Tibial nerve (tissue), 4 donors: ENCODE results near the gene TFAM. TPM values are rescaled to one million over a fixed set of nuclear protein-coding genes. Genes with fewer than 3 reads are reported as not detected.

Experiments used
- DNase-seq, 2 donors: peaks; one replicate each; pipeline ENCODE4 v3.0.0-alpha.2; 2019; ENCODE audit warnings: low spot score in 2 of 2
- H3K27ac ChIP-seq, 4 donors: fragments of 200-600 bp; sonication (generic) in 3 of 4; one replicate each; pipeline ENCODE4 v1.5.1; 2017 to 2019; ENCODE audit warnings: mild to moderate bottlenecking in 1 of 4
- H3K27me3 ChIP-seq, 2 donors: fragments of 200-600 bp; sonication (generic) in 1 of 2; one replicate each; pipeline versions ENCODE4 v1.5.1 to v1.6.0; 2017 to 2019
- H3K36me3 ChIP-seq, 3 donors: fragments of 200-600 bp; sonication (generic); one replicate each; pipeline ENCODE4 v1.5.1; 2018 to 2019
- H3K4me1 ChIP-seq, 4 donors: fragments of 200-600 bp; sonication (generic) in 3 of 4; one replicate each; pipeline ENCODE4 v1.5.1; 2017 to 2019
- H3K4me3 ChIP-seq, 4 donors: fragments of 200-600 bp; sonication (generic) in 3 of 4; one replicate each; pipeline ENCODE4 v1.5.1; 2017 to 2019; ENCODE audit warnings: mild to moderate bottlenecking in 1 of 4, moderate library complexity in 1 of 4
- H3K9me3 ChIP-seq, 4 donors: fragments of 200-600 bp; sonication (generic) in 3 of 4; one replicate each; pipeline ENCODE4 v1.5.1; 2017 to 2019
- CTCF ChIP-seq, 5 experiments: fragments of 200-600 bp in 3 of 5; fragments of 450-650 bp in 2 of 5; sonication (generic) in 3 of 5; IDR thresholded peaks; one replicate each; pipeline ENCODE4 v1.5.1; 2016 to 2019; ENCODE audit warnings: antibody characterized with exemption in 5 of 5, mild to moderate bottlenecking in 3 of 5, moderate library complexity in 2 of 5
- EP300 ChIP-seq, 2 donors: sonication (generic); formaldehyde crosslinking; IDR thresholded peaks; one replicate each; pipeline ENCODE4 v1.6.1; 2017; ENCODE audit warnings: antibody characterized with exemption in 2 of 2, mild to moderate bottlenecking in 1 of 2
- POLR2A ChIP-seq, 2 donors: fragments of 450-650 bp; IDR thresholded peaks; one replicate each; pipeline ENCODE4 v1.6.1; 2017; ENCODE audit warnings: antibody characterized with exemption in 2 of 2, mild to moderate bottlenecking in 2 of 2, moderate library complexity in 2 of 2
- WGBS, 2 donors: methylation state at CpG; one replicate each; pipeline ENCODE4 v1.1.5; 2018; 5-methylcytosine and 5-hydroxymethylcytosine counted together
- total RNA-seq, 4 donors: library from RNA; depleted of rRNA; stranded (reverse); fragments of >200 nt; gene quantifications; one replicate each; pipeline ENCODE4 v1.1.0, GENCODE V29; 2016

The TFAM gene
- total RNA-seq, 4 donors from 2014 or later: 9.6 to 35.6 (median 13.8) TPM

DNA sequence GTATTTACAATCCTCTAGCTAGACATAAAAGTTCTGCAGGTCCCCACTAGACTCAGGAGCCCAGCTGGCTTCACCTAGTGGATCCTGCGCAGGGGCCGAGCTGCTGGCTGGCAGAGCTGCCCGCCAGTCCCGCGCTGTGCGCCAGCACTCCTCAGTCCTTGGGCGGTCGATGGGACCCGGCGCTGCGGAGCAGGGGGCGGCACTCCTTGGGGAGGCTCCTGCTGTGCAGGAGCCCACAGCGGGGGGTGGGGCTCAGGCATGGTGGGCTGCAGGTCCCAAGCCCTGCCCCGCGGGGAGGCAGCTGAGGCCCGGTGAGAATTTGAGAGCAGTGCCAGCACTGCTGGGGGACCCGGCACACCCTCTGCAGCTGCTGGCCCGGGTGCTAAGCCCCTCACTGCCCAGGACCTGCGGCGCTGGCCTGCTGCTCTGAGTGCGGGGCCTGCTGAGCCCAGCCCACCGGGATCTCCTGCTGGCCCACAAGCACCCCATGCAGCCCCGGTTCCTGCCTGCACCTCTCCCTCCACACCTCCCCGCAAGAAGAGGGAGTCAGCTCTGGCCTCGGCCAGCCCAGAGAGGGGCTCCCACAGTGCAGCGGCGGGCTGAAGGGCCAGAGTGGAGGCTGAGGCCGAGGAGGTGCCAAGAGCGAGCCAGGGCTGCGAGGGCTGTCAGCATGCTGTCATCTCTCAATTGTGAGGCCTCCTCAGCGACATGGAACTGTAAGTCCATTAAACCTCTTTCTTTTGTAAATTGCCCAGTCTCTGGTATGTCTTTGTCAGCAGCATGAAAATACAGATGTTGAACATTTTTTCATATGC lies 63.1 kb downstream of the TFAM start:
- TF ChIP-seq POLR2A (IDR thresholded peaks at IDR 0.05) (no peak), EP300 (IDR thresholded peaks at IDR 0.05) (no peak), CTCF (IDR thresholded peaks at IDR 0.05) (no peak)
- H3K36me3 ChIP-seq: no peaks in the 10 kb centered on the region
- WGBS, 2 donors: 95 to 96% methylated on average over 11 to 24 of the region's 31 CpGs
- peaks cover 0 to 14% (median 0%) of the 10 kb centered on the region in 4 donors for H3K9me3 ChIP-seq
- no peaks in the 10 kb centered on the region for H3K27me3 ChIP-seq
- H3K4me1 ChIP-seq: peaks cover 0 to 8% (median 0%) of the 10 kb centered on the region in 4 donors
- no peak for DNase-seq
- no peak overlapping the region for H3K4me3 ChIP-seq
- H3K27ac ChIP-seq: no peak overlapping the region

Other genes starting within 250 kb of the TFAM start
- gene IPMK, start 117.5 kb upstream of the TFAM start, total RNA-seq: 1 to 10 TPM; 4.5 to 6.5 (median 4.8) TPM
- gene CISD1, start 116.2 kb upstream of the TFAM start, total RNA-seq: 10 to 100 TPM in 1 of 4 donors, 1 to 10 TPM in 3; 3.7 to 14.2 (median 6.7) TPM
- gene UBE2D1, start 50.4 kb upstream of the TFAM start, total RNA-seq: 10 to 100 TPM in 2 of 4 donors, 1 to 10 TPM in 2; 9.3 to 22.5 (median 12.9) TPM
- gene BICC1, start 127.5 kb downstream of the TFAM start, total RNA-seq: 10 to 100 TPM; 28.8 to 39.0 (median 30.5) TPM